Karpas-422 (cell line): ENCODE measurements around the gene SYNGR4. TPM values are rescaled to one million over a fixed set of nuclear protein-coding genes. Genes with fewer than 3 reads are reported as not detected.
A peak's percentile ranks its signal among the peaks of the same experiment; 100 is the strongest.

Experiments used
- DNase-seq: peaks from one replicate; pipeline ENCODE4 v3.0.0-alpha.2; 2015
- H2AFZ ChIP-seq: fragments of 200-600 bp; sonication (generic); 2 replicates; pipeline ENCODE4 v1.6.1; 2014; ENCODE audit warnings: antibody characterized with exemption, low read length, mixed read lengths
- H3K27ac ChIP-seq: fragments of 200-600 bp; sonication (generic); 2 replicates; pipeline ENCODE4 v1.5.1; 2014; ENCODE audit warnings: mild to moderate bottlenecking, low read length, moderate library complexity
- H3K27me3 ChIP-seq: fragments of 200-600 bp; sonication (generic); 2 replicates; pipeline ENCODE4 v1.6.1; 2014; ENCODE audit warnings: low read length, mixed read lengths
- H3K36me3 ChIP-seq: fragments of 200-600 bp; sonication (generic); 2 replicates; pipeline ENCODE4 v1.6.1; 2014; ENCODE audit warnings: low read length, mixed read lengths; ENCODE audit not compliant: insufficient read depth
- H3K4me1 ChIP-seq: fragments of 200-600 bp; sonication (generic); 2 replicates; pipeline ENCODE4 v1.6.1; 2014; ENCODE audit warnings: mild to moderate bottlenecking, low read length, mixed read lengths
- H3K4me2 ChIP-seq: fragments of 200-600 bp; sonication (generic); 2 replicates; pipeline ENCODE4 v1.6.1; 2014; ENCODE audit warnings: low read length, low read depth, mild to moderate bottlenecking; ENCODE audit not compliant: poor library complexity, severe bottlenecking
- H3K4me3 ChIP-seq: fragments of 200-600 bp; sonication (generic); 2 replicates; pipeline ENCODE4 v1.5.1; 2014; ENCODE audit warnings: mild to moderate bottlenecking, antibody characterized with exemption, low read length, mixed read lengths
- H3K79me2 ChIP-seq: fragments of 200-600 bp; sonication (generic); 2 replicates; pipeline ENCODE4 v1.6.1; 2014; ENCODE audit warnings: mild to moderate bottlenecking, low read length, mixed read lengths
- H3K9ac ChIP-seq: fragments of 200-600 bp; sonication (generic); 2 replicates; pipeline ENCODE4 v1.6.0; 2014; ENCODE audit warnings: low read length
- H3K9me2 ChIP-seq: fragments of 200-600 bp; sonication (generic), shearing (Covaris generic); replicated peaks from 2 replicates; pipeline ENCODE4 v1.6.0; 2014; ENCODE audit warnings: mild to moderate bottlenecking, low read length, moderate library complexity; ENCODE audit not compliant: insufficient read depth
- H3K9me3 ChIP-seq: fragments of 300-700, 200-600 bp; sonication (generic); 2 replicates; pipeline ENCODE4 v1.6.1; 2014; ENCODE audit warnings: low read length, mixed read lengths
- H4K20me1 ChIP-seq: fragments of 200-600 bp; sonication (generic); 2 replicates; pipeline ENCODE4 v1.6.1; 2014; ENCODE audit warnings: mild to moderate bottlenecking, antibody characterized with exemption, low read length, low read depth; ENCODE audit not compliant: insufficient read depth
- total RNA-seq: library from RNA; depleted of rRNA; stranded (reverse); fragments of >200 nt; shearing (Covaris generic); gene quantifications from 2 replicates; pipeline ENCODE4 v1.2.3, GENCODE V29; 2014; ENCODE audit warnings: low replicate concordance

Gene SYNGR4
- total RNA-seq, 1 experiment from 2014 or later: not detected

- no peaks in the 10 kb centered on the region for H3K36me3 ChIP-seq
- no peaks in the 10 kb centered on the region for H4K20me1 ChIP-seq
- H3K4me1 ChIP-seq: peaks cover 19% of the 10 kb centered on the region
- H3K4me3 ChIP-seq: no peak overlapping the region
- no peak overlapping the region for H3K27ac ChIP-seq
- no peaks in the 10 kb centered on the region for H3K9me2 ChIP-seq
- H3K9me3 ChIP-seq: no peaks in the 10 kb centered on the region
- H3K9ac ChIP-seq: no peak overlapping the region
- H3K79me2 ChIP-seq: no peaks in the 10 kb centered on the region
- no peaks in the 10 kb centered on the region for H3K27me3 ChIP-seq
- no peak for DNase-seq
- H2AFZ ChIP-seq: no peak overlapping the region
- no peak overlapping the region for H3K4me2 ChIP-seq
These were observed 2.3 kb upstream of the SYNGR4 start for GRCh38 chr19:48361912-48362311.

- Histone ChIP-seq H3K27me3 (no peaks in the 10 kb centered on the region), H3K4me2 (peak overlapping the region; percentile 93), H3K36me3 (no peaks in the 10 kb centered on the region), H4K20me1 (no peaks in the 10 kb centered on the region), H3K9ac (peak overlapping the region; percentile 91), H3K4me1 (peaks cover 19% of the 10 kb centered on the region), H3K4me3 (peak overlapping the region; percentile 84), H3K27ac (peak overlapping the region; percentile 79), H3K9me3 (no peaks in the 10 kb centered on the region), H2AFZ (no peak overlapping the region; the same call in 1 of the 2 replicates), H3K79me2 (no peaks in the 10 kb centered on the region), H3K9me2 (no peaks in the 10 kb centered on the region)
- DNase-seq: peak; percentile 95
These were observed 1.3 kb upstream of the SYNGR4 start for GRCh38 chr19:48362716-48363499.

- Histone ChIP-seq H3K4me1 (peaks cover 19% of the 10 kb centered on the region), H3K79me2 (no peaks in the 10 kb centered on the region), H3K9ac (peak overlapping the region; percentile 91), H3K9me3 (no peaks in the 10 kb centered on the region), H2AFZ (no peak overlapping the region; the same call in 1 of the 2 replicates), H3K36me3 (no peaks in the 10 kb centered on the region), H3K27ac (peak overlapping the region; percentile 79), H3K4me3 (peak overlapping the region; percentile 84), H3K27me3 (no peaks in the 10 kb centered on the region), H3K4me2 (peak overlapping the region; percentile 93), H4K20me1 (no peaks in the 10 kb centered on the region), H3K9me2 (no peaks in the 10 kb centered on the region)
- no peak for DNase-seq
These were observed 712 bp upstream of the SYNGR4 start for GRCh38 chr19:48363500-48363809.

GRCh38 chr19:48364598-48365348 is 606 bp downstream of the SYNGR4 start:
- Histone ChIP-seq H3K27ac (no peak overlapping the region), H3K9me2 (no peaks in the 10 kb centered on the region), H3K4me1 (peaks cover 19% of the 10 kb centered on the region), H4K20me1 (no peaks in the 10 kb centered on the region), H3K4me3 (peak overlapping the region; percentile 65; the same call in 1 of the 2 replicates), H3K79me2 (no peaks in the 10 kb centered on the region), H3K9ac (peak overlapping the region; percentile 77), H3K36me3 (no peaks in the 10 kb centered on the region), H3K27me3 (no peaks in the 10 kb centered on the region), H3K4me2 (peak overlapping the region; percentile 73), H2AFZ (peak overlapping the region; percentile 93), H3K9me3 (no peaks in the 10 kb centered on the region)
- no peak for DNase-seq

GRCh38 chr19:48365602-48366001 is 1.4 kb downstream of the SYNGR4 start:
- Histone ChIP-seq H3K79me2 (no peaks in the 10 kb centered on the region), H2AFZ (no peak overlapping the region), H3K4me2 (no peak overlapping the region)

GRCh38 chr19:48367855-48368254 is 3.7 kb downstream of the SYNGR4 start:
- no peak overlapping the region for H3K27ac ChIP-seq
- no peaks in the 10 kb centered on the region for H3K27me3 ChIP-seq
- H3K4me3 ChIP-seq: no peak overlapping the region
- H3K4me1 ChIP-seq: peaks cover 14% of the 10 kb centered on the region
- no peak for DNase-seq
- no peak overlapping the region for H2AFZ ChIP-seq
- H4K20me1 ChIP-seq: no peaks in the 10 kb centered on the region
- no peaks in the 10 kb centered on the region for H3K79me2 ChIP-seq
- H3K36me3 ChIP-seq: no peaks in the 10 kb centered on the region
- no peak overlapping the region for H3K9ac ChIP-seq
- H3K9me2 ChIP-seq: no peaks in the 10 kb centered on the region
- H3K9me3 ChIP-seq: no peaks in the 10 kb centered on the region
- no peak overlapping the region for H3K4me2 ChIP-seq

More at GRCh38 chr19:48365602-48366001, 1.4 kb downstream of the SYNGR4 start:
- peaks cover 19% of the 10 kb centered on the region for H3K4me1 ChIP-seq
- no peak overlapping the region for H3K9ac ChIP-seq
- H3K36me3 ChIP-seq: no peaks in the 10 kb centered on the region
- H3K4me3 ChIP-seq: no peak overlapping the region
- no peaks in the 10 kb centered on the region for H4K20me1 ChIP-seq
- no peaks in the 10 kb centered on the region for H3K9me3 ChIP-seq
- H3K9me2 ChIP-seq: no peaks in the 10 kb centered on the region
- no peak overlapping the region for H3K27ac ChIP-seq
- no peaks in the 10 kb centered on the region for H3K27me3 ChIP-seq
- no peak for DNase-seq

GRCh38 chr19:48368936-48369335 is 4.8 kb downstream of the SYNGR4 start:
- no peak overlapping the region for H3K27ac ChIP-seq
- no peaks in the 10 kb centered on the region for H3K9me2 ChIP-seq
- no peaks in the 10 kb centered on the region for H3K79me2 ChIP-seq
- no peaks in the 10 kb centered on the region for H4K20me1 ChIP-seq
- no peak overlapping the region for H3K4me3 ChIP-seq
- DNase-seq: no peak
- no peak overlapping the region for H3K4me2 ChIP-seq
- no peaks in the 10 kb centered on the region for H3K36me3 ChIP-seq
- H3K9me3 ChIP-seq: no peaks in the 10 kb centered on the region
- H3K4me1 ChIP-seq: peaks cover 8% of the 10 kb centered on the region
- H3K27me3 ChIP-seq: no peaks in the 10 kb centered on the region
- H3K9ac ChIP-seq: no peak overlapping the region
- no peak overlapping the region for H2AFZ ChIP-seq

- DNase-seq: no peak
- Histone ChIP-seq H3K9ac (no peak overlapping the region), H2AFZ (no peak overlapping the region)
These were observed 6.8 kb downstream of the SYNGR4 start for GRCh38 chr19:48370955-48371354.

More at GRCh38 chr19:48370955-48371354, 6.8 kb downstream of the SYNGR4 start:
- Histone ChIP-seq H3K4me1 (no peaks in the 10 kb centered on the region), H3K4me2 (no peak overlapping the region), H3K27ac (no peak overlapping the region), H4K20me1 (no peaks in the 10 kb centered on the region), H3K4me3 (no peak overlapping the region), H3K36me3 (no peaks in the 10 kb centered on the region), H3K79me2 (no peaks in the 10 kb centered on the region), H3K9me3 (no peaks in the 10 kb centered on the region), H3K9me2 (no peaks in the 10 kb centered on the region), H3K27me3 (no peaks in the 10 kb centered on the region)
